ENCODE data around the gene OLA1. TPM values are rescaled to one million over a fixed set of nuclear protein-coding genes. Genes with fewer than 3 reads are reported as not detected.
A peak's percentile ranks its signal among the peaks of the same experiment; 100 is the strongest.

Gene OLA1
- total and polyA plus RNA-seq, 2 of the 13 experiments (the other 11 are each of a cell fraction or from before 2014, with no cell fraction given), result 153 to 241 TPM

GRCh38 chr2:174248187-174248997 is at the start of gene OLA1 (continued):
- TF ChIP-seq, protein P1, sequence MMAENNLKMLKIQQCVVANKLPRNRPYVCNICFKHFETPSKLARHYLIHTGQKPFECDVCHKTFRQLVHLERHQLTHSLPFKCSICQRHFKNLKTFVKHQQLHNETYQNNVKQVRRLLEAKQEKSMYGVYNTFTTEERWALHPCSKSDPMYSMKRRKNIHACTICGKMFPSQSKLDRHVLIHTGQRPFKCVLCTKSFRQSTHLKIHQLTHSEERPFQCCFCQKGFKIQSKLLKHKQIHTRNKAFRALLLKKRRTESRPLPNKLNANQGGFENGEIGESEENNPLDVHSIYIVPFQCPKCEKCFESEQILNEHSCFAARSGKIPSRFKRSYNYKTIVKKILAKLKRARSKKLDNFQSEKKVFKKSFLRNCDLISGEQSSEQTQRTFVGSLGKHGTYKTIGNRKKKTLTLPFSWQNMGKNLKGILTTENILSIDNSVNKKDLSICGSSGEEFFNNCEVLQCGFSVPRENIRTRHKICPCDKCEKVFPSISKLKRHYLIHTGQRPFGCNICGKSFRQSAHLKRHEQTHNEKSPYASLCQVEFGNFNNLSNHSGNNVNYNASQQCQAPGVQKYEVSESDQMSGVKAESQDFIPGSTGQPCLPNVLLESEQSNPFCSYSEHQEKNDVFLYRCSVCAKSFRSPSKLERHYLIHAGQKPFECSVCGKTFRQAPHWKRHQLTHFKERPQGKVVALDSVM (CRISPR knock-in tag; IDR thresholded peaks at IDR 0.05), result peak; percentile 87
- TF ChIP-seq ZNF570 (CRISPR knock-in tag; IDR thresholded peaks at IDR 0.05; ENCODE audit: borderline replicate concordance) (no peak; the same call in 1 of the 2 replicates), ZNF550 (CRISPR knock-in tag; IDR thresholded peaks at IDR 0.05; ENCODE audit: borderline replicate concordance) (peak; percentile 69), HNF4G (IDR thresholded peaks at IDR 0.05; ENCODE audit: borderline replicate concordance, low read depth, low read length) (no peak), HNF4G (CRISPR knock-in tag; IDR thresholded peaks at IDR 0.05; ENCODE audit: borderline replicate concordance, low read depth) (no peak), NR2F1 (CRISPR knock-in tag; IDR thresholded peaks at IDR 0.05) (peak in 1 of 2 experiments; percentile 71; a peak in 1 of 4 replicates), ZFP36L1 (CRISPR knock-in tag; IDR thresholded peaks at IDR 0.05) (no peak; the same call in none of the 2 replicates), NFIC (IDR thresholded peaks at IDR 0.05; ENCODE audit: low read length) (no peak), NCOA2 (CRISPR knock-in tag; IDR thresholded peaks at IDR 0.05) (0 out of 2 replicates have a peak, but pooled peaks have one; percentile 8), PAX8 (CRISPR knock-in tag; IDR thresholded peaks at IDR 0.05; ENCODE audit: borderline replicate concordance) (peak; percentile 86; the same call in 1 of the 2 replicates), ZNF720 (CRISPR knock-in tag; IDR thresholded peaks at IDR 0.05) (peak; percentile 88; the same call in 1 of the 2 replicates), SP5 (CRISPR knock-in tag; IDR thresholded peaks at IDR 0.05; ENCODE audit: borderline replicate concordance, low read depth) (peak; percentile 74), CAMTA2 (CRISPR knock-in tag; IDR thresholded peaks at IDR 0.05; ENCODE audit: borderline replicate concordance) (no peak; the same call in 1 of the 2 replicates), KLF12 (CRISPR knock-in tag; IDR thresholded peaks at IDR 0.05; ENCODE audit: borderline replicate concordance) (peak; percentile 94), ZNF354B (CRISPR knock-in tag; IDR thresholded peaks at IDR 0.05) (peak; percentile 63; the same call in 1 of the 2 replicates), ZNF670 (CRISPR knock-in tag; IDR thresholded peaks at IDR 0.05; ENCODE audit: borderline replicate concordance) (peak; percentile 63; the same call in 1 of the 2 replicates), SRSF1 (optimal IDR thresholded peaks at IDR 0.05; ENCODE audit: low read depth, low read length) (peak; percentile 64), ERF (CRISPR knock-in tag; IDR thresholded peaks at IDR 0.05) (peak; percentile 75), SOX6 (IDR thresholded peaks at IDR 0.05) (no peak), SOX6 (CRISPR knock-in tag; IDR thresholded peaks at IDR 0.05) (peak; percentile 24), ZNF138 (CRISPR knock-in tag; IDR thresholded peaks at IDR 0.05; ENCODE audit: low read depth) (peak; percentile 95), CHD2 (IDR thresholded peaks at IDR 0.05; ENCODE audit: low read depth, low read length) (no peak), ZNF816 (CRISPR knock-in tag; IDR thresholded peaks at IDR 0.05; ENCODE audit: borderline replicate concordance) (no peak; the same call in 1 of the 2 replicates)
- TF ChIP-seq, protein P2, sequence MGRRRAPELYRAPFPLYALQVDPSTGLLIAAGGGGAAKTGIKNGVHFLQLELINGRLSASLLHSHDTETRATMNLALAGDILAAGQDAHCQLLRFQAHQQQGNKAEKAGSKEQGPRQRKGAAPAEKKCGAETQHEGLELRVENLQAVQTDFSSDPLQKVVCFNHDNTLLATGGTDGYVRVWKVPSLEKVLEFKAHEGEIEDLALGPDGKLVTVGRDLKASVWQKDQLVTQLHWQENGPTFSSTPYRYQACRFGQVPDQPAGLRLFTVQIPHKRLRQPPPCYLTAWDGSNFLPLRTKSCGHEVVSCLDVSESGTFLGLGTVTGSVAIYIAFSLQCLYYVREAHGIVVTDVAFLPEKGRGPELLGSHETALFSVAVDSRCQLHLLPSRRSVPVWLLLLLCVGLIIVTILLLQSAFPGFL (CRISPR knock-in tag; IDR thresholded peaks at IDR 0.05), result 0 out of 2 replicates have a peak, but pooled peaks have one; percentile 61
- TF ChIP-seq, protein P3, sequence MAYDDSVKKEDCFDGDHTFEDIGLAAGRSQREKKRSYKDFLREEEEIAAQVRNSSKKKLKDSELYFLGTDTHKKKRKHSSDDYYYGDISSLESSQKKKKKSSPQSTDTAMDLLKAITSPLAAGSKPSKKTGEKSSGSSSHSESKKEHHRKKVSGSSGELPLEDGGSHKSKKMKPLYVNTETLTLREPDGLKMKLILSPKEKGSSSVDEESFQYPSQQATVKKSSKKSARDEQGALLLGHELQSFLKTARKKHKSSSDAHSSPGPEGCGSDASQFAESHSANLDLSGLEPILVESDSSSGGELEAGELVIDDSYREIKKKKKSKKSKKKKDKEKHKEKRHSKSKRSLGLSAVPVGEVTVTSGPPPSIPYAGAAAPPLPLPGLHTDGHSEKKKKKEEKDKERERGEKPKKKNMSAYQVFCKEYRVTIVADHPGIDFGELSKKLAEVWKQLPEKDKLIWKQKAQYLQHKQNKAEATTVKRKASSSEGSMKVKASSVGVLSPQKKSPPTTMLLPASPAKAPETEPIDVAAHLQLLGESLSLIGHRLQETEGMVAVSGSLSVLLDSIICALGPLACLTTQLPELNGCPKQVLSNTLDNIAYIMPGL (CRISPR knock-in tag; IDR thresholded peaks at IDR 0.05; ENCODE audit: borderline replicate concordance in 1 of 2, low read depth in 1 of 2), result peak; percentile 85

Data from HepG2 (cell line).